ENCODE results near the gene KIAA1210. TPM values are rescaled to one million over a fixed set of nuclear protein-coding genes. Genes with fewer than 3 reads are reported as not detected.
"Not testable (repeated sequence)": the region's sequence is repeated elsewhere in the genome, so short reads cannot be mapped to it uniquely, and the experiment has no call there.

The KIAA1210 gene
- polyA plus RNA-seq, 4 donors, result 1.5 to 2.3 (median 1.9) TPM

DNA sequence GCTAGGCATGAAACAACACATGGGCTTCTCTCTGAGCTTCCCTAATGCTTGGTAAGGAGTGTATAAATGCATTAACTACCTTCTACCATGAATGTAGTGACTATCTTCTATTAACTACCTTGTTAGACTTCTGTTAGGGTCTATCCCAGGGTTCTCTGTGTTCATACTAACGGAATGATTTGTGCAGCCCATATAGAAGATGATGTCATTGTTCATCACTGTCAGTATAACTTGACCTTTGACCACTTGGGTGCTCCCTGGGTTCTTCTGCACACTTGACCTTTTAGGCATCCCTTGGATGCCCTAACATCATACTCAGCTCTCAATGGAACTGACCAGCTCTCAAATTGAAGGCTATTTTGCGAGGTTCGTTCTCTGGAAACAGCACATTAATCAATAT lies 85.6 kb downstream of the KIAA1210 start:
- no peak for DNase-seq (ENCODE audit: low read depth in 4 of 4, low spot score in 3 of 4)

DNA sequence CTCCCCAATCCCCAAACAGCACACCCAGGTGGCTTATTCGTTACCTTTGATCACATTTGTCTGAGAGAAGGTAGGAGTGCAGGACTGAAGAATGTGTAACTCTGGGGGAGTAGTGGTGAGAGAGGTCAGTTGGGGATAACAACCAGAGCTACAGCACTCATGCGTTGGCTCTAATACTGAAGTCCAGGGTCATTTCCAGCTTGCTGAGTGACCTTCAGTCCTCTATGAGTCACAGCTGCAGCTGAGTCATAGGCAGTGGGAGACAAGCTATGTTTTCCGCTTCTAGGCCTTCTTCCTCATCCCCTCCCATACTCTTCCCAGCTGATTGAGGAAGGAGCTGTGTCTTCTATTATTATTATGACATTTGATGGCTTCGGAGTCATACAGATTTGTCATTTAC lies 86.4 kb downstream of the KIAA1210 start:
- no peak for DNase-seq (ENCODE audit: low read depth in 4 of 4, low spot score in 3 of 4)

DNA sequence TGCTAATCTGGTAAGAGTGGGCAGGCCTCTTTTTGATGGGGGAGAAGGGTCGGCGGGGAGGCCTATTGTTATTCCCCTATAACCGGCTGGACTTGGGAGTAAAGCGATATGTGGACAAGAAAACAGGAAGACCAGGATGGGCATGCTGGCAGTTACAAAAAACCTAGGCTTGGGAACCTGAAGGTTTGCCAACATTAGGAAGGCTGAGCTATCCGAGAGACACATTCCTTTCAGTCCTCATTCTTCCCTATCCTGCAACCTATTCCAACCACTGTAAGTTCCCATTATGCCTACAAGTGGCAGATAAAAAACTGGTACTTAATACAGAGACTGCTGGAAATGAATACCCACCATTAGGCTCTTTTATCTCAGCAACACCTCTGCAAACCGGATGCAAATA lies 87.2 kb downstream of the KIAA1210 start:
- no peak for DNase-seq (ENCODE audit: low read depth in 4 of 4, low spot score in 3 of 4)

DNA sequence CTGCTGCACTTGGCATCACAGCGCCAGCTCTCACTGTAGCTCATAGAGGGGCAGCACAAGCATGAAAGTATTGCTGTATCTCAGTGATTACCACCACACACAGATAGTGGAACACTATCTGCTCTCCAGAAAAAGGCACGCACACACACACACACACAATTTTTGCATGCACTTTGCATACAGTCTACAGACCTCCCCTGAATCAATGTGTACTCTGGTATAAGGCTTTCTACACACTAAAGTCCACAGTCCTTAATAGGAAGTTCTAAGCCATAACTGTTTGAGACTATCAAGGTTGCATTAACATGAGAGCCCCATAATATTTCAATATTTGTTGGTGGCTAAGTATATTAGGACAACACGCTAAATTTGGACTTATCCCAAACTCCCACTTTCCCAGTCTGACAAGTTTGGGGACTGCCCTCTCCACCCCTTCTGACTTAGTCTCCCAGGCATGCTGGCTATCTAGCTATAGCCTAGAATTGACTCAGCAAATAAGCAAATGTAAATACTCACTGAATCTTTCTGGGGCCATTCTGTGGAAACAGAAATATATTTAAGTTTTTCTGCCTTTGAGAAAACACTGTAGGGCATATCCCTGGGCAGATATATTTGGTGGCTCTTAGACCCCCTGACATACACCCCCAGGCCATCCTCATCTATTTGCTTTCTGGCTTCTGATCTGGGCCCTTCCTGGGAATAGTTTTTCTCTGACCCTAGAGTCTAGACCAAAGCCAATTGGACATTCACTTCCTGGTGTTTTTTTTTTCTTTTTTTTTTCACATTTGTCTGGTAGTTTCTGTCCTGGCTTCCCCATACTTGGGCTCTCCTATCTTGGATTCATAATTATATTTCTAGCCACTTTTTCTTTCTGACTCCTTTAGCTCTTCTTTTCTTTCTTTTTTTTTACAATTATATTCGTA lies 91.2 kb downstream of the KIAA1210 start:
- DNase-seq (ENCODE audit: low read depth in 4 of 4, low spot score in 3 of 4), result no peak

DNA sequence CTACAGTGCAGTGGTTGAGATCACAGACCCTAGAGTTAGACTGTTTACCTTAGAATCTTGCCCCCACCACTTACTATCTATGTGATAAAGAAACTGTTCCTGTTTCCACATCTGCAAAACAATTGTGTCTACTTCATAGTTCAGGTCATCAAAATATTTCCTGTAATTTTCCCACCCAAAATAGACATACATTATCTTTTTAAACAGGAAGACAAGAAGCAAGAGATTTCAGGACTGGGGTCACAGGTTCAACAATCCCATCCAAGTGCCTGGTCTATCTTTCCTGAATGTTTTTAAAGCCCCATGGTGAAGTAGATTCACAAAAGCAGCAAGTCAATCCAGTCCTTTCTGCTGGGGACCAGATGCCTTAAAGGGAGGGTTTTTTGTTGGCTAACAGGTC lies 96.6 kb downstream of the KIAA1210 start:
- DNase-seq (ENCODE audit: low read depth in 4 of 4, low spot score in 3 of 4), result no peak

DNA sequence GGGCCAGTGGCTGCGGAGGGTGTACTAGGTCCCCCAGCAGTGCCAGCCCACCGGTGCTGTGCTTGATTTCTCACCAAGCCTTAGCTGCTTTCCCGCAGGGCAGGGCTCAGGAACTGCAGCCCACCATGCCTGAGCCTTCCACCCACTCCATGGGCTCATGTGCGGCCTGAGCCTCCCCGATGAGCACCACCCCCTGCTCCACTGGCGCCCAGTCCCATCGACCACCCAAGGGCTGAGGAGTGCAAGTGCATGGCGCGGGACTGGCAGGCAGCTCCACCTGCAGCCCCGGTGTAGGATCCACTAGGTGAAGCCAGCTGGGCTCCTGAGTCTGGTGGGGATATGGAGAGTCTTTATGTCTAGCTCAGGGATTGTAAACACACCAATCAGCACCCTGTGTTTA lies 98.0 kb downstream of the KIAA1210 start:
- not testable (repeated sequence) for DNase-seq (ENCODE audit: low read depth in 4 of 4, low spot score in 3 of 4)

DNA sequence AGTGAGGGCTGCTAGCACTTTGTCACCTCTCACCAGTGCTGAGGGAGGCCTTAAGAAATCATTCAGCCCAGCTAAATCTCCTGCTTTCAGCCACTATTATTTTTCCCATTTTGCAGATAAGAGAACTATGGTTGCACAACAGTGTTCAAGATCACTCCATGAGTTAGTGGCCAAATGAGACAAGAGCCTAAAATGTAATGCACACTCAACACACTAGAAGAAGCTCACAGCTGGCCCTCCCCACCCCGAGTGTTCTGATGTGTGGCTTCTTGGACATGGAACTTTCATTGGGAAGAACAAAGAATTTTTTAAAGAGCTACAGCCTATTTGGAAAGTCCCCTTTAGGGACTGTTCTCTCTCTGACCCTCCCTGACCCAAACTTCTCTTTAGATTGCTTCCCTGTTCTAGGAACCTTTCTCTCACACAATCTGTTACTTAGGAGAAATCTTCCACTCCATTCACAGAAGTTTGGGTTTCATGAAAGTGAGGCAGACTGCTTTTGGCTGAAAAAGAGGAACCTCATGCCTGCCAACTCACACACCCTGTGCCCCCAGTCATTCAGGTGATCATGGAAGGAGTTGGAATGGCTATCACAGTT lies 98.8 kb downstream of the KIAA1210 start:
- DNase-seq (ENCODE audit: low read depth in 4 of 4, low spot score in 3 of 4), result no peak

Other genes starting within 250 kb of the KIAA1210 start
- 1 to 10 TPM in 1 of 4 donors, under 1 TPM in 3; 0.91 to 1.0 (median 0.96) TPM for gene LONRF3, start 153.2 kb downstream of the KIAA1210 start, polyA plus RNA-seq (ENCODE audit: insufficient read length in 4 of 4)
- gene CT47C1, start 54.8 kb downstream of the KIAA1210 start, polyA plus RNA-seq (ENCODE audit: insufficient read length in 4 of 4), result not detected
- gene PGRMC1, start 108.5 kb upstream of the KIAA1210 start, polyA plus RNA-seq (ENCODE audit: insufficient read length in 4 of 4), result 100 to 1,000 TPM; 293 to 346 (median 313) TPM